HG03460 (cell line): ENCODE measurements around the gene TOR4A.
"Not testable (repeated sequence)": the region's sequence is repeated elsewhere in the genome, so short reads cannot be mapped to it uniquely, and the experiment has no call there.

ENCODE experiments used
- ATAC-seq: cut with Tn5 transposase; IDR thresholded peaks from one replicate; pipeline ENCODE4 v1.9.1; 2021; ENCODE audit not compliant: unreplicated experiment

Gene TOR4A

GRCh38 chr9:137251490-137252268, 25.8 kb upstream of the TOR4A start:
- ATAC-seq: no peak

- ATAC-seq: no peak
These were observed 24.7 kb upstream of the TOR4A start for GRCh38 chr9:137252555-137253506.

- ATAC-seq: no peak
These were observed 23.6 kb upstream of the TOR4A start for GRCh38 chr9:137253717-137254623.

GRCh38 chr9:137254624-137255447, 22.7 kb upstream of the TOR4A start, which contains the start of gene NELFB:
NELFB (plus strand) TSS chr9:137255327.
- ATAC-seq: peak; percentile 69

- ATAC-seq: no peak
These were observed 21.9 kb upstream of the TOR4A start for GRCh38 chr9:137255448-137256114.

GRCh38 chr9:137256362-137256761, 21.2 kb upstream of the TOR4A start:
- no peak for ATAC-seq

- no peak for ATAC-seq
These were observed 20.7 kb upstream of the TOR4A start for GRCh38 chr9:137256856-137257255.

GRCh38 chr9:137262173-137262908, 15.2 kb upstream of the TOR4A start:
- not testable (repeated sequence) for ATAC-seq

GRCh38 chr9:137262909-137263285, 14.6 kb upstream of the TOR4A start:
- no peak for ATAC-seq

GRCh38 chr9:137263506-137263905, 14.0 kb upstream of the TOR4A start:
- no peak for ATAC-seq

- ATAC-seq: no peak
These were observed 13.5 kb upstream of the TOR4A start for GRCh38 chr9:137264067-137264466.

GRCh38 chr9:137265496-137266161, 11.9 kb upstream of the TOR4A start:
- ATAC-seq: no peak

- ATAC-seq: no peak
These were observed 11.4 kb upstream of the TOR4A start for GRCh38 chr9:137266162-137266527.

GRCh38 chr9:137266585-137267453, 10.7 kb upstream of the TOR4A start:
- ATAC-seq: no peak

- no peak for ATAC-seq
These were observed 9.6 kb upstream of the TOR4A start for GRCh38 chr9:137267933-137268355.

GRCh38 chr9:137268538-137269201, 8.9 kb upstream of the TOR4A start:
- no peak for ATAC-seq
